GM15510 (cell line): ENCODE measurements around the gene PTH1R.

Experiments
- POLR2A ChIP-seq: IDR thresholded peaks from 3 replicates; pipeline ENCODE4 v1.6.1; 2011; ENCODE audit warnings: borderline replicate concordance; ENCODE audit not compliant: insufficient read length; ENCODE audit errors: extremely low read depth

PTH1R gene

DNA sequence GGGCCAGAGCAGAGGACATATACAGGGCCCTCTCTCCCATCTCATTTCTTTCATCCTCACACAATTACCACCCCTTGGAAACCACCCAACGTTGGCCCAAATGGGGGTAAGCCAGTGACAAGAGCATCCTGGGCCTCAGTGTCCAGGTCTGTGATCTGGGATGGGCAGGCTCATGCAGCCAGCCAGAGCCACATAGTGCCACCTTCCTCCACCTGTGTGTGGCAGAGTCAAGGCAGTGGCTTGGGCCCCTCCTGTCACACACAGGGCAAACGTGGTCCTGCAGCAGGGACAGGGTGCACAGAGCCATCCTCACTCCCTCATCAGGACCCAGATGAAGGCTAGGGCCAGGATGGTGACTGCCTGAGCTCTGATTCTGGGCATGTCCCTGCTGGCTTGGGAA lies 12.0 kb upstream of the PTH1R start:
- no peak for TF ChIP-seq POLR2A

DNA sequence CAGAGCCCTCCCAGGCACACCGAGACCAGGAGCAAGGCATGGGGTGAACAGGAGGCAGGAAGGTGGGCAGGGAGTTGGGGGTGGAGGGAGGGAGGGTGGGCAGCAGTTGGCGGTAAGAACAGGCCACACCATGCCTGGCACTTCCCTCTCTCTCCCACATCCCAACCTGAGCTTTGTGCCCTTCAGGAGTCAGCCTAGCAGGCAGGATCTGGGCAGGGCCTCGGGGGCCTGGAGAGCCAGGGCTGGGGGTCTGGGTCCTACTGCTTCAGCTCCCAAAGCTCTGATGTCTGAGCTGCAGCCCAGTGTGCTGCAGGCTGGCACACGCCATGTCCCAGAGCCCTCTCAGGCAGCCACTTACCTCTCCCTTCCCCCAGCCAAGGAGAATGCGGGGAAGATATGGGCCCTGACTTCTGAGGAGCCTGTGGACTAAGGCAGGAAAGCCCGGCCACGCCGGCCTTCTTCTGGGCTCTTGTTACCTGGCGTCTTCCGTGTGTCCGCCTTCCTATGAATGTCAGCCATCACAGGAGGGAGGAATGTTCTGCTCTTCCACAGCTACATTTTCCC lies 11.4 kb upstream of the PTH1R start:
- no peak for TF ChIP-seq POLR2A

DNA sequence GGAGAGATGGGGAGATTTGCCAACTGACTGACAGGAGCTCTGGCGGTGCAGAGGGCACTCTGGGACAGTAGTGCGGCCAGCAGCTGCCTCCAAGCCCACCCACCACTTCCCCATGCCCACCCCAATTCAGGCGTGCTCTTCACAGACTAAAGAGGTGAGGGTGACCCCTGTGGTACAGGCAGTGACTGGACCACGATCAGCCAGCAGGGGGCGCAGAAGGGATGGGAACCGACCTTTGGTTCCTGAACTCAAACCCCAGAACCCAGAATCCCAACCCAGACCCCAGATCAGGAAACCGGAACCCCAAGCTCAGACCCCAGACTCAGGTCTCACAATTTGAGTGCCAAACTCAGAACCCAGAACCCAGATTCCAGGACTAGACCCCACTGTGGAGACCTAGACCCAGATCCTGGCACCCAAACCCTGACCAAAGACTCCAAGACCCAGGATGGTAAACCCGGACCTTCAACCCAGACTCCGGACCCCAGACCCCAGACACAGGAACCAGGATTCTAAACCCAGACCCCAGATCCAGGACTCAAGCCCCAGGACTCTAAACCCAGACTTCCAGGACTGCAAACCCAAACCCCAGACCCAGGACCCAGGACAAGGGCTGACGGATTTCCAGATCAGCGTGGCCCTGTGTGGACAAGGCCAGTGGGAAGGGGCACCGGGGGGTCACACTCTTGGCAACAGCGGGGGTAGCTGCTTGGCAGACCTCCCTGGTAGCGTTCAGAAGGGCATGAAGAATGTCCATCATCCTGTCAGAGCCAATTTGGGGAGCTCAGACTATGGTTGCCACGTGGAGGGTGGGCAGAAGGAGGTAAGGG lies 10.6 kb upstream of the PTH1R start:
- TF ChIP-seq POLR2A = no peak

DNA sequence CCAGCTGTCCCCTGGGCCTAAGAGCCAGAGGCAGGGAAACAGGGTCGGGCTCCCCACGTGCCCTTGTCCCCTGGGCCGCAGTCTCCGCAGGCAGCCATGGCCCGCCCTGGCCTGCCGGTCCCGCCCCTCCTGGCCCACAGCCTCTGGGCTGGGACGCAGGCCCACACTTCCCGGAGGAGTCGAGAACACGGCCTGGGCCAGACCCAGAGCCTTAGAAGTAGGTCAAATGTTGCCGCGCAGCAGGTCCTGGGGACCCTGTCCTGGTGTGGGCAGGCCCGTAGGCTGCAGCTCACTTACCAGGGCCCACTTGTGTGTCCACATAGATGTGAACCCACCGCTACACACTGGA lies 10.0 kb upstream of the PTH1R start:
- TF ChIP-seq POLR2A = no peak

DNA sequence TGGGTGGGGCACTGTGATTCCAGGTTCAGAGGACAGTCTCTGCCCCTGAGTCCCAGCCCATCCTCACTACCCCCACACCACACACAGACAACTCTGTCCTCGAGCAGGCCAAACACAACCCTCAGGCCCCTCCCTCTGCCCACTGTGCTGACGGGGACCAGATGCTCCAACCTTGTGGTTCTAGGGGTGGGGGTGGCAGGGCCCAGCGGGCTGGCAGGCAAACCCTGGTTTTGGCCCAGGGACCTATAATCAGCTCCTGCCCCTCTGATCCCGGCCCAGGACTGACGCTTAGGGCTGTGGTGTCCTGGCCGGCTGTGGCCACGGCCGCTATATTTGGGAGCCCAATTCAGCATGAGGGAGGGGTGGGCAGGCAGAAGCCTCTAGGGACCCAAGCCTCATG lies 9.2 kb upstream of the PTH1R start:
- TF ChIP-seq POLR2A = no peak

DNA sequence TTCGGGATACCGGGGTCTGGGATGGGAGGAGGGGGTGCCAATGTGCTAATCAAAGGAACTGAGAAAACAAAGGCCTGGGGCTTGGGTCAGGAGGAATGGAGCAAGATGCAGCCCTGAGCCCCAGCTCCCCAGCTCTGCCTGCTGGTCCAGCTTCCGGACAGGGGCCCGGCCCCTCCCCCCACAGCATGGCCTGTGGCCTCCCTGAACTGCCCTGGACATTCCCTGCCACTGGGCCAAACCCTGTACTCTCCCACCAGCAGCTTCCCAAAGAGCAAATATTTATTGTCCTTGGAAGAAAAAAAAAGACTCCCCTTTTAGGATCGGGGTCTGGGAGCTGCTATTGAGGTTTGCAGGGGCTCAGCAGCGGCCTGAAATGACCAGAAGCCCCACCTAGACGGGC lies 8.6 kb upstream of the PTH1R start:
- no peak for TF ChIP-seq POLR2A

DNA sequence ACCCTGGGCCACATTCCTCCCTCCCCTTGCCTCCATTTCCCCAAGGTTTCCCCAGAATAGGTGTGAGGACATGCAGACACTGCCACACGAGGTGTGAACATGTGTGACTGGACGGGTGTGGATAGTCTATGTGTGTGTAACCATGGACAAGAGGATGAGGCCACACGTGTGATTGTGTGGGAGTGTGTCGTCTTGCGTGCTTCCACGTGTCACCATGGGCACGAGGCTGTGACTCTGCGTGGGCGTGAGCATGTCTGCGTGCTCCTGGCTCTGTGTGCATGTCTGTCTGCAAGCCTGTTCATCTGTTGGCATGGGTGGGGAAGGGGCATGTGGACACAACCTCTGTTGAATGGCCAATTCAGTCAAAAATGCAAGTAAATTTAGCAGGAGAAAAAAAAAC lies 8.1 kb upstream of the PTH1R start:
- no peak for TF ChIP-seq POLR2A

DNA sequence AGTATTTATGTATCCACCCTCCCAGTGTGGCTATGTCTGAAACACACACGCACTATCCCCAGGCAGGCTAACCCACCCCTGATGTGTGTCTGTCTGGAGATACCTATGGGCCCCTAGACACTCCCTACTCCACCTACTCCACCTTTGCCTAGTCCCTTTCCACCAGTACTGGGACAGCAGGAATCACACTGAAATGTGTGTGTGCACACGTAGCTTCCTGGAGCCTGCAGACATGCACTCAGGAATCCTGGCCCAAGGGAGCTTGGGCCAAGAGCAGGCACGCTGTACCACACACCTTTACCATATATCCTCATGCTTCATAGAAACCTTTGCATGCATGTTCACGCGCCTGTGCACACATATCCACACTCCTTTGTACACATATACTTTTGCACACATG lies 6.9 kb upstream of the PTH1R start:
- TF ChIP-seq POLR2A = no peak

DNA sequence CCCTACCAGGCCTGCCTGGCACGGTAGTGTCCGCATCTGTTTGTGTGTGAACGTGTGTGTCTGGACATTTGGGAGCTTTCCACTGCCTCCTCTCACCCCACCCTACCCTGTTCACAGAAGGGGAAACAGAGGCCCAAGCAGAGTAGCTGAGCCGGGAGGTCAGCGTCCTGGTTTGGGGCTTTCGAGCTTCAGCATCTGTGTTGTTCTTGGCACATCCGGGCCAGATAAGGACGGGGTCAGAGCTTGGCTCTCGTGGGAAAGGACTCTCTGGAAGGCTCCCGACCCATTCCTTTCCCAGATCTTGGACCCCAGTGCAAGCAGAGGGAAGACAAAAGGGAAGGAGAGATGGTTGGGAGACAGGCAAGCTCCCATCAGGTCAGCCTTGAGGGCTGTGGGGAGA lies 6.3 kb upstream of the PTH1R start:
- no peak for TF ChIP-seq POLR2A

DNA sequence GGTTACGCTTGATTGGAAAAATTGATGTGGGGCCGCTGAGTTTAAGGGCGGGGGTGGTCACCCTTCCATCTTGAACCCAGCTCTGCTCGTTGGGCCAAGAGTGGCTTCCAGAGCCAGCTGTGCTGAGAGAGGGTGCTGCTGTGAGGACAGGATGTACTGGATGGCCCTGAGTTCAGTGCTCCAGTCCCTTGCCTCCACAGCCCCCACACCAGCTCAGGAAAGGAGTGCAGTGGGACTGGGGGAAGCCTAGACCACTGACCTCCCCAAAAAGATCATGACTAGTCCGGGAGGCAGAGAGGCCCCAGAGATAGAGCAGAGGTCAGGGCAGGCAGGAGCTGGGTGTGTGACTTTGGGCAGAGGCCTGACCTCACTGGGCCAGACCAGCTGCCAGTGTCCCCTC lies 4.0 kb upstream of the PTH1R start:
- no peak for TF ChIP-seq POLR2A

DNA sequence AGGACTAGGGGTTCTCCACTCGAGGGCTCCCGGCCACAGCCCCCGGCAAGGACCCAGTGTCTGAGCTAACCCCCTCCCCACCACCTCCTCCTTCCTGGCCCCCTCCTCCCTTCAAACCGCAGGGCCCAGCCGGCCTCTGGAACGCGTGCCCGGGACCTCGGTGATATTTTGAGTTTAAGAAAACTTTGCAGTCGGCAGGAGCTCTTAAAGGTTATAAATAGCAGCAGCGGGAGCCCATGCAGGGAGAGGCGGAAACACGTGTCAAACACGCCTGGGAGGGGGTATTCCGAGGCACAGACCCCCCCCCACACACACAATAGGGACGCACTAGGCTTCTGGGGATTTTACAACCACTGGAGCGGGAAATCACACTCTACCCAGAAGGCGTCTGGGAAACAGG lies 3.1 kb upstream of the PTH1R start:
- TF ChIP-seq POLR2A = no peak

DNA sequence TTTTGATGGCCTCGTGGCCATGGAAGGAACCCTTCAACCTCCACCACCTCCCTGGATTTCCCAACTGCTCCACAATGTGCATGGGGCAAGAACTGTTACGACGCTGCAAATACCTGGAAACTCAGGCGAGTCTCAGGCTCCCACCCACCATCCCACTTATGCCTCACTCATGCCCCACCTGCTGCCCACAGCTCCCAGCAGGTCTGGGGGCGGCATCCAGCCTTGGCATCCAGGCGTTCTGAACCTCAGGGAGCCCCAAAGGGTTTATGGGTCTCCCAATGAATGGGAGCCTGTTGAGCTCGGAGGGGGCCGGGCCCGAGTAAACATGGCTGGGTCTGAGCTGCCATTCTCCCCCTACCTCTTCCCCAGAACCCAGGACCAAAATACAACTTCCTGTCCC lies 2.0 kb upstream of the PTH1R start:
- TF ChIP-seq POLR2A = no peak

DNA sequence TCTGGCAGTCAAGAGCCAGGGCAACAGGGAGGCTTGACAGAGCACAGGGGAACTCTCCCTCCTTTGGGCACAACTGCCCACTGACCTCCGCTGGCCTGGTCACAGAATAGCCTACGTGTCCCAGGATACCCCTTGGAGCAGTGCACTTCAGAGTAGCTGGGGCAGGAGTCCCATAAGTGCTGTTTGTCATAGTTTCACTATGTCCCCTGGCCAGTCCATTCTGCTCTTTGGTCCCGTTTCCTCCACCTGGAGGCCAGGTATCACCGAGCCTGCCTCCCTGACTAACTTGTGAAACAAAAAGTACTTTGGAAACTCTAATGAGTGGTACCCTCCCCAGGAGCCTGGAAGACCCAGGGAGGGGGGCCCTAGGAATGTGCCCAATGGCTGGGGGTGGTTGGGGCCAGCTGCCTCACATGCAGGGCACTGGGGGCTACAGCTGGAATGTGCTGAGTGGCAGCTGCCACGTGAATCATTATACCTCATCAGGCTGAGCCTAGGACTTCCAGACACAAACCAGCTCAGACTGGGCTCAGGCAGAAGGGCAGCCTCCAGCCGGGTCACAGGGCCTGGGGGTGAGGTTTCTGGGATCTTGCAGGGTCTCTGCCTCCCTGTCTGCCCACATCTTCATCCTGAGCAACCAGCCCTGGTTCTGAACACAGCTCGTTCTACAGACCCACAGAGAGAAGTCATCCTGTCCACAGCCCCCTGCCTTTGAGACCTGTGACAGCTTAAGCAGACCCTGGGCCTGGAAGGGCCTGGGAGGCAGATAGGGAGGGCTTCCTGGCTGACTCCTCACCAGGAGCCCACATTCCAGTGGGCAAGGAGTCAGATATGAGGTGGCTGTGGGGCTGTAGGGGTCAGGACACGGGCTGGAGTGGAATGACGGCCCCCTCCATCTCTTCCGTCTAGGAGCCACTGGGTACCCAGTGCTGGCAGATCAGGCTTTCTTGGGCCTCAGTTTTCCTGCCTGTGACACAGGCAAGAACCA lies 914 bp upstream of the PTH1R start:
- no peak for TF ChIP-seq POLR2A

DNA sequence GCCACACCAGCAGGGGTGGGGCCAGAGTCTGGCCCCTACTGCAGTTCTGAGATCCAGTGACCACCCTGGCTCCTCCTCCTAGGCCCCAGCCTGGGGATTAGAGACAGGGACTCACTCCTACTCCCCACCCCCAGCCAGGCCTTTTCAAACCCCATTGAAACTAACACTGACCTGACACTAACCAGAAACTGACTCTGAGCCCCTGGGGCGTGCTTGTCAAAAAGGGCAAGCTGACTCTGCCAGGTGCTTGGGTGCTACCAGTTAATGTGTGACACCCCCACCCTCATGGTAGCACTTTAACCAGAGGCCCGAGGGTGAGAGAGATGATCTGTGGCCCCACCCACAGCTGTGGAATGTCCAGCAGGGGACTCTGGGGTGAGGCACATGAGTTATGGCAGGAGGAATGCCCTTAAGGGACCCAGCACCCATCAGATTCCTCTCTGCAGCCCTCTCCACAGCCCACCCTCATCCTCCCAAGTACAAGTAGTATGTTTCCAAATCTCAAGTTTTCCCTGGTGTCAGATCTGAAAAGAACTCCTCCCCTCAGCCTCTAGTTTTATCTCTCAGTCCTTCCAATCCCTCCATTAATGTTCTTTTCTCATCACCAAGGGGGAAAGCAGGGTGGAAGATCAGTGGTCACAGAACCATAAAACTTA lies 1.4 kb downstream of the PTH1R start:
- no peak for TF ChIP-seq POLR2A

DNA sequence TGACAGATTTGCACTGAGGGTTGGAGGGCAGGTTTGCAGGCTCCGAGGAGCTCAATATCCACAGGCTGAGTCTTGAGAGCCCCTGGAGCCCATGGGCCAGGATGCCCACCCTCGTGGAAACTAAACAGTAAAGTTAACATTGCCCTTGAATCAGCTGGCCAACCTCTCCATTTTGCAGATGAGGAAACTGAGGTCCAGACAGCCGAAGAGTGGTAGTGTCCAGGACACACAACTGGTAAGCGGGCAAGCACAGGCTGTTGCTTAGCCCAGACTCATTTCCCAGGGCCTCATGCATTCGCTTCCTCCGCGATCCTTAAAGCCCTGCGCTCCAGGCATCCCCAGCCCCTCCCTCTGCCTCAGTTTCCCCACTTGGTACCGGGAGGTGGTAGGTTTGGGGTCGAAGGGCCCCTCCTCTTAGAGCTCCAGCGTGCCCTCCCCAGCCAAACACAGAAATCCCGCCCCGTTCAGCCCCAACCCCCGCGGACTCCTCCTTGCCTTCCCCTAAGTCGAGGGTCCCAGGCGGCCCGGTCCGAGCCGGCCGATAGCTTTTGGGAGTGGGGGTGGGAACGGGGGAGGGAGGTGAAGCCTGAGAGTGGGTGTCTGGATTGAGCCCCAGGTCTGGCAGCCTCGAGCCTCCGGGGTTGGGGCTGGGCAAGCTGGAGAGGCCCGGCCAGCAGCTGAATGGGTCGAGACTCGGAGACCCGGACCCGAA lies 3.5 kb downstream of the PTH1R start:
- TF ChIP-seq POLR2A = no peak
